ENCODE measurements around the gene ADRB2. TPM values are rescaled to one million over a fixed set of nuclear protein-coding genes. Genes with fewer than 3 reads are reported as not detected.

The ADRB2 gene
- total RNA-seq, 1 donor from 2014 or later = 0.64 TPM

DNA sequence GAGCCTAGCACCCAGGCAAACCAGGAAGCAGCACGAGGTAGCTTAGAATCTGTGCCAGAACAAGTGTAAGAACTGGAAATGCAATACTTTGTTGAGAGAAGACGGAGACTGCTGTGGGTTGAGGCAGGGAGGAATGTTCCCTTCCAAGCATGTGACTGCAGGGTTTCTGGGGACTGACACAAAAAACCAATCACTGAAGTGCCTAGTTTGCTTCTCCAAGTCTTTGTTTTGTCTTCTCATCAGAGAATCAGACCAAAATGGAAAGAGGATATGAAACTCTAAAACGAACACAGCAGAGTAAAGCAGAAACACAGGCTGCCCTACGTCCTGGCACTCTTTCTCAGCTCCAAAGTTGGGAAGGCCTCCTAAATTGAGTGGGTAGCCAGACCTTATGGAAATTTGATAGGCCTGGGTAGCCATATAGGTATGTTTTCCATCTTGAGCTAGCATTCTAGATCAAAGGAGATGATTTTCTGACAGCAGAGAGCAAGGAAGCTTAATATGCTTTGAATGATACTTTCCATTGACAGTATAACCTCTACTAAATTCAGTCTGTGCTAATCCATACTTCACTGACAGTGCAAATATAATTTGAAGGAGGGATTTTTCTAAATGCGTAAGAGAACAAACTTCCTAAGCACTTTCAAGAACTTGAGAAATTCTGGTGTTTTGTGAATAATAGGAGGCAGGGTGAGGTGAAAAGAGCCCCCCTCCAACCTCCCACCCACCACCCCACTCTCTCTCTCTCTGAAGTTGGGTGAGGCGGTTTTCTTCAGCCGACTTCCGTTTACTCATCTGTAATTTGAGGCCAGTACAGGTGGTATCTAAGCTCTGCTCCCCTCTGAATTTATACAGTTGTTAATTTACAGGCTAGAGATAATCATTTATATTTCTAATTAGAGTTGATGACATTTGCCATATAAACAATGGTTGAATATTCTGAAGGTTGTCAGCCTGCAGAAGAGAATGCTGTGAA, 5.5 kb downstream of the ADRB2 start:
- Mint-ChIP-seq H3K36me3 (ENCODE audit: low read depth, unreplicated experiment) (no peaks in the 10 kb centered on the region), H3K4me1 (ENCODE audit: low read depth, unreplicated experiment) (peaks cover 13% of the 10 kb centered on the region), H3K27me3 (ENCODE audit: low read depth, unreplicated experiment) (no peaks in the 10 kb centered on the region), H3K9me3 (ENCODE audit: unreplicated experiment) (no peaks in the 10 kb centered on the region), H3K4me3 (ENCODE audit: unreplicated experiment) (no peak overlapping the region), H3K27ac (ENCODE audit: unreplicated experiment) (no peak overlapping the region)
- H3K27me3 ChIP-seq (ENCODE audit: insufficient read depth, low read length) = no peaks in the 10 kb centered on the region
- no peaks in the 10 kb centered on the region for H4K20me1 ChIP-seq (ENCODE audit: insufficient read depth, low read length)
- H3K36me3 ChIP-seq (ENCODE audit: insufficient read depth, low read length) = no peaks in the 10 kb centered on the region
- H3K4me3 ChIP-seq (ENCODE audit: insufficient read depth, low read depth, low read length) = no peak overlapping the region
- H3K4me1 ChIP-seq (ENCODE audit: insufficient read depth, low read length) = peaks cover 7% of the 10 kb centered on the region
- peaks cover 4% of the 10 kb centered on the region for H3K79me2 ChIP-seq (ENCODE audit: insufficient read depth, low read length)
- no peak overlapping the region for H2AFZ ChIP-seq (ENCODE audit: low read depth, low read length)
- no peak overlapping the region for H3K9ac ChIP-seq (ENCODE audit: low read length)
- no peak for TF ChIP-seq EZH2 (IDR thresholded peaks at IDR 0.05; ENCODE audit: insufficient read depth, low read length)
- TF ChIP-seq, protein P1, sequence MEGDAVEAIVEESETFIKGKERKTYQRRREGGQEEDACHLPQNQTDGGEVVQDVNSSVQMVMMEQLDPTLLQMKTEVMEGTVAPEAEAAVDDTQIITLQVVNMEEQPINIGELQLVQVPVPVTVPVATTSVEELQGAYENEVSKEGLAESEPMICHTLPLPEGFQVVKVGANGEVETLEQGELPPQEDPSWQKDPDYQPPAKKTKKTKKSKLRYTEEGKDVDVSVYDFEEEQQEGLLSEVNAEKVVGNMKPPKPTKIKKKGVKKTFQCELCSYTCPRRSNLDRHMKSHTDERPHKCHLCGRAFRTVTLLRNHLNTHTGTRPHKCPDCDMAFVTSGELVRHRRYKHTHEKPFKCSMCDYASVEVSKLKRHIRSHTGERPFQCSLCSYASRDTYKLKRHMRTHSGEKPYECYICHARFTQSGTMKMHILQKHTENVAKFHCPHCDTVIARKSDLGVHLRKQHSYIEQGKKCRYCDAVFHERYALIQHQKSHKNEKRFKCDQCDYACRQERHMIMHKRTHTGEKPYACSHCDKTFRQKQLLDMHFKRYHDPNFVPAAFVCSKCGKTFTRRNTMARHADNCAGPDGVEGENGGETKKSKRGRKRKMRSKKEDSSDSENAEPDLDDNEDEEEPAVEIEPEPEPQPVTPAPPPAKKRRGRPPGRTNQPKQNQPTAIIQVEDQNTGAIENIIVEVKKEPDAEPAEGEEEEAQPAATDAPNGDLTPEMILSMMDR (IDR thresholded peaks at IDR 0.05; ENCODE audit: insufficient read depth, low read depth, low read length) = no peak
- no peak overlapping the region for H3K4me2 ChIP-seq (ENCODE audit: low read length)
- H3K27ac ChIP-seq (ENCODE audit: low read depth, low read length) = no peak overlapping the region
- no peaks in the 10 kb centered on the region for H3K9me3 ChIP-seq (ENCODE audit: insufficient read depth, low read depth, low read length)
- FAIRE-seq (no peak), DNase-seq (ENCODE audit: low read depth) (no peak)

DNA sequence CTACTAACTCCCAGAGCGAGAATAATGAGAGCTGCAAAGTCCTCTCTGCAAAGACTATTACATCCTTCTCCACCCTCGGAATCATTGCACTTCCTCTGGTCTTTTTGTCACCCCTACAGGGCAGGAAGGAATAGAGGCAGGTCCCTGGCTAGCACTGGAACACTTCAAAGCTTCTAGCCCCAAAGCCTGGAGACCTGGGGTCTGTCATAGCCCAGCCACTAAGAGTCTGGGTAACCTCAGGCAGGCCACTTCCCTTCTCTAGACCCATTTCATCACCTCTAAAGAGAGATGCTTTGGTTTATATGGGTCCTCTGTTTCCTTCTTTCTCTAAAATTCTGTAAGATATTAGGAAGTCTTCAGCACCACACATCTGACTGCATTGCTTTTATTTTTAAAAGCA, 6.7 kb downstream of the ADRB2 start:
- H3K79me2 ChIP-seq (ENCODE audit: insufficient read depth, low read length) = no peaks in the 10 kb centered on the region
- no peaks in the 10 kb centered on the region for H3K9me3 ChIP-seq (ENCODE audit: insufficient read depth, low read depth, low read length)
- no peak overlapping the region for H3K9ac ChIP-seq (ENCODE audit: low read length)
- H2AFZ ChIP-seq (ENCODE audit: low read depth, low read length) = no peak overlapping the region
- TF ChIP-seq, protein P1 (IDR thresholded peaks at IDR 0.05; ENCODE audit: insufficient read depth, low read depth, low read length) = no peak
- TF ChIP-seq EZH2 (IDR thresholded peaks at IDR 0.05; ENCODE audit: insufficient read depth, low read length) = no peak
- Mint-ChIP-seq H3K4me1 (ENCODE audit: low read depth, unreplicated experiment) (peaks cover 9% of the 10 kb centered on the region), H3K4me3 (ENCODE audit: unreplicated experiment) (no peak overlapping the region), H3K36me3 (ENCODE audit: low read depth, unreplicated experiment) (no peaks in the 10 kb centered on the region), H3K27ac (ENCODE audit: unreplicated experiment) (no peak overlapping the region), H3K9me3 (ENCODE audit: unreplicated experiment) (no peaks in the 10 kb centered on the region), H3K27me3 (ENCODE audit: low read depth, unreplicated experiment) (no peaks in the 10 kb centered on the region)
- no peak overlapping the region for H3K27ac ChIP-seq (ENCODE audit: low read depth, low read length)
- peaks cover 7% of the 10 kb centered on the region for H3K4me1 ChIP-seq (ENCODE audit: insufficient read depth, low read length)
- DNase-seq (ENCODE audit: low read depth) (no peak), FAIRE-seq (no peak)
- H3K4me3 ChIP-seq (ENCODE audit: insufficient read depth, low read depth, low read length) = no peak overlapping the region
- no peaks in the 10 kb centered on the region for H4K20me1 ChIP-seq (ENCODE audit: insufficient read depth, low read length)
- H3K27me3 ChIP-seq (ENCODE audit: insufficient read depth, low read length) = no peaks in the 10 kb centered on the region
- H3K36me3 ChIP-seq (ENCODE audit: insufficient read depth, low read length) = no peaks in the 10 kb centered on the region
- no peak overlapping the region for H3K4me2 ChIP-seq (ENCODE audit: low read length)

DNA sequence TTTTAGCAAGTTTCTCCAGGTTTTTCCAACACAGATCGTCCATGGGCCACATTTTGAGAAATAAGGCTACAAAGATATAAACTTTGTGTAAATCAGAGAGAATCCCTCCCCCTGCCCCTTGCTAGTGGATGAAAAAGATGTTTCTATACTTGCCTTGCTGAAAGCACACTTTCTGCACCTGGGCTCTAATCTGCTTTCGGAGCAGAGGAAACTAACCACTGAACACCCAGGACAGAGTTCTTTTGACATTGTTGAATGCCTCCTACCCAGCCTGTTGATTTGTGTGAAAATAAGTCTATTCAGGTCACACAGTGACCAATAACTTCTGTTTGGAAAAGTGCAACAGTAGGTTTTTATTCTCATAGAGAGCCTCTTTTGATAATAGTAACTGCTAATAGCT, 7.5 kb downstream of the ADRB2 start:
- TF ChIP-seq, protein P1 (IDR thresholded peaks at IDR 0.05; ENCODE audit: insufficient read depth, low read depth, low read length) = no peak
- TF ChIP-seq EZH2 (IDR thresholded peaks at IDR 0.05; ENCODE audit: insufficient read depth, low read length) = no peak
- no peaks in the 10 kb centered on the region for H3K27me3 Mint-ChIP-seq (ENCODE audit: low read depth, unreplicated experiment)
- no peak for FAIRE-seq
- Histone ChIP-seq H3K27ac (ENCODE audit: low read depth, low read length) (no peak overlapping the region), H3K27me3 (ENCODE audit: insufficient read depth, low read length) (no peaks in the 10 kb centered on the region), H2AFZ (ENCODE audit: low read depth, low read length) (no peak overlapping the region), H3K4me3 (ENCODE audit: insufficient read depth, low read depth, low read length) (no peak overlapping the region), H3K79me2 (ENCODE audit: insufficient read depth, low read length) (no peaks in the 10 kb centered on the region), H3K4me2 (ENCODE audit: low read length) (no peak overlapping the region), H3K9me3 (ENCODE audit: insufficient read depth, low read depth, low read length) (no peaks in the 10 kb centered on the region), H4K20me1 (ENCODE audit: insufficient read depth, low read length) (no peaks in the 10 kb centered on the region), H3K4me1 (ENCODE audit: insufficient read depth, low read length) (no peaks in the 10 kb centered on the region), H3K9ac (ENCODE audit: low read length) (no peak overlapping the region), H3K36me3 (ENCODE audit: insufficient read depth, low read length) (no peaks in the 10 kb centered on the region)
- no peak overlapping the region for H3K27ac Mint-ChIP-seq (ENCODE audit: unreplicated experiment)
- H3K4me1 Mint-ChIP-seq (ENCODE audit: low read depth, unreplicated experiment) = peaks cover 2% of the 10 kb centered on the region
- no peak overlapping the region for H3K4me3 Mint-ChIP-seq (ENCODE audit: unreplicated experiment)
- H3K36me3 Mint-ChIP-seq (ENCODE audit: low read depth, unreplicated experiment) = no peaks in the 10 kb centered on the region
- DNase-seq (ENCODE audit: low read depth) = no peak
- H3K9me3 Mint-ChIP-seq (ENCODE audit: unreplicated experiment) = no peaks in the 10 kb centered on the region

Data from astrocyte (in vitro differentiated cells and primary cell).